GM19035 (cell line): ENCODE results near the gene EFTUD2.
"Not testable (repeated sequence)": the region's sequence is repeated elsewhere in the genome, so short reads cannot be mapped to it uniquely, and the experiment has no call there.

ENCODE experiments used
- ATAC-seq: cut with Tn5 transposase; IDR thresholded peaks from one replicate; pipeline ENCODE4 v1.9.1; 2021; ENCODE audit not compliant: unreplicated experiment

The EFTUD2 gene

DNA sequence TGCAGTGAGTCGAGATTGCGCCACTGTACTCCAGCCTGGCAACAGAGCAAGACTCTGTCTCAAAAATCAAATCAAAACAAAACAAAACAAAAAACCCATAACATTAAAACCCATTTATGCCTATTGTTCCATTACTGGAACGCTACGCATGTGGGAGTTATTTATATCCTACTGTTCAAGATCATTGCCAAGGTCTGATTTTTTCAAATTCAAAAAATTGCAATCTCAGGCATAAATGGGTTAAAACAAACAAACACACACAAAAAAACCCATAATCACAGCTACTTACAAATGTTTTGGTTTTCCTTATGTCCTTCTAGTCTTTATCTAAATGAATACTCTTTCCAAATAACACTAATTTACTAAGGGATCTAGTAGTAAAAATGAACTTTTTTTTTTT, 87.0 kb downstream of the EFTUD2 start:
- no peak for ATAC-seq

DNA sequence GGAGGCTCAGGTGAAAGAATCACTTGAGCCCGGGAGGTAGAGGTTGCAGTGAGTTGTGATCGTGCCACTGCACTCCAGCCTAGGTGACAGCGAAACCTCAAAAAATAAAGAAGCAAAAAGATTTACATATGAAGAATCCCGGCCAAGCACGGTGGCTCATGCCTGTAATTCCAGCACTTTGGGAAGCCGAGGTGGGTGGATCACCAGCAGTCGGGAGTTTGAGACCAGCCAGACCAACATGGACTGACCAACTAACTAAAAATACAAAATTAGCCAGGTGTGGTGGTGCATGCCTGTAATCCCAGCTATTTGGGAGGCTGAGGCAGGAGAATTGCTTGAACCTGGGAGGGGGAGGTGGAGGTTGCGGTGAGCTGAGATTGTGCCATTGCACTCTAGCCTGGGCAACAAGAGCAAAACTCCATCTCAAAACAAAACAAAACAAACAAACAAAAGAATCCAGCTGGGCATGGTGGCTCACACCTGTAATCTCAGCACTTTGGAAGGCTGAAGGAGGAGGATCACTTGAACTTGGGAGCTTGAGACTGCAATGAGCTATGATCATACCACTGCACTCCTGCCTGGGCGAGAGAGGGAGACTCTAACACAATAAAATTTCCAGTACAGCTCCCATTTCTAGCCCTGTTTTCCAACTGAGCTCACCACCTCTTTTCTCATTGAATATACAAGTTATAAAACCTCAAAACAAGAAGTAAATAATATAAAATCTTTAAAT, 90.4 kb downstream of the EFTUD2 start:
- not testable (repeated sequence) for ATAC-seq

DNA sequence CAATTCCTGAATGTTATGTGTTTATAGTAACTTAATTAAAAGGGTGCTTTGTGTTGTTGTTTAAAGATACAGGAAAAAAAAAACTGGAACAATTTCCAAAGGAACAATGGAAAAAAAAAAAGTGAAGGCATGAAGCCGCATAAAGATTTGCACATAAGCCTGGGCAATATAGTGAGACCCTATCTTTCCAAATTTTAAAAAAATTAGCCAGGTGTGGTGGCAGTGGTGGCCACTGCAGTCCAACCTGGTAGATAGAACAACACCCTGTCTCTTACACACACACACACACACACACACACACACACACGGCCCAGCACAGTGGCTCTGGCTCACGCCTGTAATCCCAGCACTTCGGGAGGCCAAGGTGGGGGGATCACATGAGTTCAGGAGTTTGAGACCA, 91.1 kb downstream of the EFTUD2 start:
- ATAC-seq, result no peak

DNA sequence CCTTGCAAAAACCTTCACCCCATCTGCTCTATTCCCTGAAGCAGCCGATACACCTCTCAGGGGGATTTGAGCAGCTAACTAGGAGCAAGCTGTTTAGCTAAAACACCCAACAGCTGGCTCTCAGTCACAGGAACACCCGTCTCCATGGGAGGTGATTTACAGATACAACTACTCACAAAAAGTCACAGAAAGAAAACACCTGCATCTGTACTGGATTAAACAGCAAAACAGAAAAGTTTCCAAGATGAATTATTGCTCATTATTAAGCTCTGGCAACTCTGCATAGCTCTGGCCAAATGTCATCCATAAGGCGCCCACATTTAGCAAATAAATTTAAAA, 91.5 kb downstream of the EFTUD2 start:
- ATAC-seq, result no peak

DNA sequence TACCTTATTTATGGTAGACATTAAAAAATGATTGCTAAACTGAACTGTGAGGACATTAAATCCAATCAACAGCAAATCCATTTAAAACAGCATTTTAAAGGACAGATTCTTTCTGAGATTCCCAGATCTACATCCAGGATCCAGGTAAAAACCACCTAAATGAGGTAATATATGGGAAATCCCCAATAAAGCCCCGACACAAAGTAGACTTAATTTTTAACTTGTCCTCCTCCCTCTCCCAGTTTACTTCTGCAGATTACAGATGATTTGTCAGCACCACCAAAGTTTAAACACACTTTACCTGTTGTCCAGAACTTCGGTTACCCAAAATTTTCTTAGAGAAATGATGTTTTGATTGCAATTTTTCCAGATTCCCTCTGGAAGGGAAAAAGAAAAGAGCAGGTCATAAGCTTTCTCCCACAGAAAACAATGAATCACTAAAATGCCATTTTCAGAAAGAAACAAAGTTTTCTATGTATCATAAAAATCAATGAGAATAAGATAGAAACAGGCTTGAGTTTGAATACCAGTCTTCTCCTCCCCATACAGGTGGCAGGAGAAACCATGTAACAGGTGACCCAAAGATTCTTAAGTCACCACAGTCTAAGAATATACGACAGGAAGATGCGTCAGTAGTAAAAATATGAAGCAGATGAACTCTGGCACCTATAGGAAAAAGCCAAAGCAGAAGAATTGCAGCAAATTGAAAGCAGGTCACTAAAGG, 92.0 kb downstream of the EFTUD2 start:
- ATAC-seq, result no peak

DNA sequence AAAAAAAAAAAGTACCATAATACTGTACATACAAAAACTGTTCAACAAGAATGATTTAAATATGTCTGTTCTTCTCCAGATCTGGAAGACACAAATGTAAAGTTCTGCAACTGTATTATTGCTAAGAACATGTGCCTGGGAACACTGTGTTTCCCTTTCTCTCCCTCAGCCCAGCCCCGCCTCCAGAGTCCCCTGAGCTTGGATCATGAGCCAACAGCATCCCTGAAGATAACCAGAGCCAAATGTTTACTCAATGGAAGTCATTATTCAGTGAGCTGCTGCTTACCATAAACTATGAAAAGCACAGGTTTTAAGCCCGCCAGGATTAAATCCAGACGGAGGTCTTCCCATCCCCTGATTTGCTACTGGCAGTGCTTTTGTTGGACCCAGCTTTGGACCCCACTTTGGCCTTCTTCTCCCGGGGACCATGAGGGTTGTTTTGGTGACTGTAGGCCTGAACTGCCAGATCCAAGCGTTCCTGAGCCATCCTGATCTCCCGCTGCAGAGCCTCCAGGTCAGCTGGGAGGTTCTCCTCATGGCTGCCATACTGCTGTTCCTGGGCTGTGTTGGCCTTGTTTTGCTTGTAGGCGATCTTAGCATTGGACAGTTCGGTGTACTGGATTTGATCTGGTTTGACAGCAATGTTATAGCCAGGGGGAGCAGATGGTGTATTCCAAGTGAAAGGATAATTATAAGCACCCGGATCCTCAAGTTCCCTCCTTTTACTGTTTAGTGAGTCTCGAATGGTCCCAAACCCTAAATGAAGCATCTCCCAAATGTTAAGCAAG, 94.7 kb downstream of the EFTUD2 start:
- ATAC-seq, result no peak

DNA sequence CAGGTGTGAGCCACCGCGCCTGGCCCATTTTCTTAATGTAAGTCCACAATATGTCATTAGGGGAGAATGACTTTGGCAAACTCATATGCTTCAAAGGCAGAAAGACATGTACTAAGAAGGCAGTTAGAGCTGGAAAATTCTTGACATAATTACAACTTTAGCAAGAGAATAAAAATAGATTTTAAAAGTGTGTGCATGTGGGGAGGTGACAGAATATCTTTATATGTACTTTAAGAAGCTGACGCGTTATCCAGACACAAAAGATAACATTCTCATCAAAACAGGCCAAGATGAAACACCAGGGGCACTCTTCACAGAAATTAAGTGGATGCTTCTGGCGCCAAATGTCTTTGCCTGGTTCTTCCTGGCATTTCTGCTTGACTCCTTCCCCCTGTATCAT, 97.4 kb downstream of the EFTUD2 start:
- no peak for ATAC-seq
